ENCODE data around the gene OPTC.

OPTC gene

DNA sequence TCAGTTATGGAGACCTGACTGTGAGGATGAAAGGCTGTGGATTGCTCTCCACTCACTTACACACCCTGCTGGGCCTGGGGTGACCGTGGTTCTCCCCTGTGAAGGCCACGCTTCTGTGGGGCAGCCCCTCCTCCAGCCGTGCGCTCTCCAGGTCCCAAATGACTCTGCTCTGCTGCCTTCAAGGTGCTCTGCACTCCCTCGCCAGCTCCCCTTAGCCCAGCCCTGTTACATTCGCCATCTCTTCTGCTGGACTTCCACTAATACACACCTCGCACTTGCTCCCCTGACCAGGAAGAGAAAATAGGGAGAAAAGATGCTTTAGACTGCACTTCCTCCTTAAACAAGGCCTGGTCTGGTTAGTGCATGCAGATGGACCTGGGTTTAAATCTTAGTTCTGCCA is 24.6 kb downstream of the OPTC start:
- DNase-seq, result no peak

DNA sequence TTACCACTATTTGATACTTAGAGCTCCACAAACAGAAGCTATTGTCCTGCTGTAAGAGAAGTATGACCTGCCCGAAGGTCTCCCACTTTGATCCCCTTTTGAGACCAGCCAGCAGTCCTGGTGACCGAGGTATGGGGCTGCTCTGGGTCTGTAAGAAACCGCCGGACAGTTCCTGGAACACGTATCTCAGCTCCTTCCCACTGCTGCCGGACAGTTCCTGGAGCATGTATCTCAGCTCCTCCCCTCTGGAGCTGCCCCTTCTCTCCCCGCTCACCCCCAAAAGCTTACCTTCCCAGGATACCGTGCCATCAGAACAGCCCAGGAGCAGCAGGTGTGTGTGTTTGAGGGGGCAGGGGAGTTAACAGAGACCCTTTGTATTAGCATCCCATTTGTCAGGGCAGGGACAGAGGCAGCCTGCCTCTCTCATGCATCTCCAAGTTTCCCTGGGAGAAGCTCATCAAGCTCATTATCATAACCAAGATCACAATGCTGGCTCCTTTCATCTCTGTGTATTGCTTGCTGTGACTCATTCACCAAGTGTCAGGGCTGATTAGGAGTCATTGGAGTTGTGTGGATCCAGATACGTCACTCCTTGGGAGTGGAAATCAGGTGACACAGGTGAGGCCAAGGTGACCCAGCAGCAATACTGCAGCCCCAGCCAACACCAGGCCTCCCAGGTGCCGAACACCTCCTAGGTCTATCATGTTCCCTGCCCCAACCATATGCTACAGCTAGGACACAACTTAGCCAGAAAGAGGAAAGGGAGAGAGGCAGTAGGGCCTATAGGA is 25.3 kb downstream of the OPTC start:
- no peak for DNase-seq

DNA sequence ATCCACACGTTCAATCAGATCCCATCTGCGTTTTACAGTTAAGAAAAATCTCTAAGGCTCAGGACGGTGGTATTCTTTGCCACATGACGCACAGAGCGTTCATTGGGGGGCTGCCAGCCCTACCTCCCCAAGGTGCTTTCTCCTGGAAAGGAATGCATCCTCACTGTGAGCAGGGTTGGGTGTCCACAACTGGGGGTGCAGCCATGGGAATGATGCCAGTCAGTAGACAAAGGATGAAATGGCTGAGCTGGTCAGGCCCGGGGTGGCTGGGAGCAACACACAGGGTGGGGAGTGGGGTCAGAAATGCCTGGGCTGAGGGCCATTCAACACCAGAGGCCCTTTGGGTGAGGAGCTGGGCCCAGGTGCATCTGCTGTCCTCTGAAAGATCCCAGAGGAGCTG is 25.9 kb downstream of the OPTC start:
- no peak for DNase-seq

DNA sequence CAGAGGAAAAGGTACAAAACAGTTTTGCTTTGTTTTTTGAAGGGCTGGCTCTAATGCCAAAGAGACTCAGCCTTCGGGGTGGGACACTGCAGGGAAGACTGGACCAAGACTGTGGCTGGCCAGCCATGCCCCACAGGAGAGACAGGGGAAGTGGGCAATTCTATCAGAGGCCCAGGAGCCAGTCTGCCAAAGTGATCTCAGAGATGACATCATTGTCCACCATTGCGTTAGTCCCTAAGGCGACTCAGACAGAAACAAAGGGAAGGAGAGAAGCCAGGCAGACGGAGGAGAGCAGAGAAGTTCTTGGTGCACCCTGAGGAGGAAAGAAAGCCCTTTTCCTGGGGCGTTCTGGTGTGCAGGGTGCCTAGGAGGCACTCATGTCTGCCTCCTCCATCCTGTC is 26.4 kb downstream of the OPTC start:
- no peak for DNase-seq

DNA sequence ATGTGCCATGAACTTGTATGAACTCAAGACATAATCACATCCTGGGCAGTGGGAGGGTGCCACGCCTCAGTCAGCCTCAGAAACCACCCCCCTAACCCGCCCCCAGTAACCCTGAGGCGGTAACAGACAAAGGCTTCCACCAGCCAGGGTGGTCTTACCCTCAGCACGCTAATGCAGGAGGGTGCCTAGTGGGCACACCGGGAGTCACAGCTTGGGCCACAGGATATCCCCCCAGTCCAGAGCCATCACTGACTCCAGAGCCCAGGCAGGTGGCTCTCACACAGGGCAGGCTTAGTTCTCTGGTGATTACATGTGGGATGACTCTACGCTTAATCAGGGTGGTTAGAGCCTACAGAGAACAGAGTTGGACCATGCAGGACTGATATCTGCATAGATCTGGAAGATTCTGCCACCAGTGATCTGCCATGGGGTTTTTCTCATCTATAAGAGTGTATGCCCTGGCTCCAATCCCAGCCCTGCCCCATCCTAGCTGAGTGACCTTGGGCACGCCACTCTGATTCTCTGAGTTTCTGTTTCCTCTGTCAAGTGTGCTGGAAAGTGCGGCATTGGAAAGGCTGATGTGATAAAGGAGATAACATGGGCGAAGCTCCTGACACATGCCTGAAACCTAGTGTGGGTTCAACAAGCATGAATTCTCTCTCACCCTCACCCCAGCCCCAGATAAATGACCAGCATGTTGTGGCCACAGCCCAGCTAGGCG is 27.3 kb downstream of the OPTC start:
- DNase-seq, result no peak

DNA sequence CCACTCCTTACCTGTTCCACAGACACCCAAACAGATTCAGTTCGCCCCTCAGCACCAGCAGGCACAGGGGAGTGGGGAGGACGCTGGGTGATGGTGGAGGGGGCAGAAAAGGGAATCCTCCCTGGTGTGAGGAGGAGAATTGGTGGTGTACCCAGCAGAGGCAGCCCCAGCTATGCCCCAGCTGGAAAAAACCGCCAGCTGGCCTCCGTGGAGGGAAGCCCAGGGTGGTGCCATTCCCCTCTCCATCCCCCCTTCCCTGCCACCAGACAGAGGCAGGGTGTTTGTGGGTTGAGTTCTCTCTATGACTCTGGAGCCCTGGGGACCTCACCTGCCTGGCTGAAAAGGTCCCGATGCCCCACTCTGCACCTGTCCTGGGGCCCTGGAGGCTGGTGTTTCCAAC is 27.9 kb downstream of the OPTC start:
- peak; percentile 30 for DNase-seq

DNA sequence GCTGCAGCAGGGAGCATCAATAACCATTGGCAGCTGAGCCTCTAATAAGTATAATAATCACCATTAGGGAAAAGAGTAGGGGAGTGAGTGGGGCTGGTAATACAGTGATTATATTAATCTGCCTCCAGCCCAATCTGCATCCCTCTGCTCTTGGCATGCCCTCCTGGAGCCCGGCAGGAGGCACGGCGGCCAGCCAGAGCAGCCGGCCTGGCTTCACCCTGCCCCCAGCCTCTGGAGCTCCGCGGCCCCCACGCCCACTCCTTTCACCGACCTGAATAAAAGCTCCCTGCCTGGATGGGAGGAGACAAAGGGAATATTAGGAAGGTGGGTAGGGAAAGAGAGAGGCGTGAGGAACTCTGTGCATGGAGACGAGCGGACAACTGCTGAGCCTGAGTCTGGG is 28.3 kb downstream of the OPTC start:
- peak; percentile 50 for DNase-seq

DNA sequence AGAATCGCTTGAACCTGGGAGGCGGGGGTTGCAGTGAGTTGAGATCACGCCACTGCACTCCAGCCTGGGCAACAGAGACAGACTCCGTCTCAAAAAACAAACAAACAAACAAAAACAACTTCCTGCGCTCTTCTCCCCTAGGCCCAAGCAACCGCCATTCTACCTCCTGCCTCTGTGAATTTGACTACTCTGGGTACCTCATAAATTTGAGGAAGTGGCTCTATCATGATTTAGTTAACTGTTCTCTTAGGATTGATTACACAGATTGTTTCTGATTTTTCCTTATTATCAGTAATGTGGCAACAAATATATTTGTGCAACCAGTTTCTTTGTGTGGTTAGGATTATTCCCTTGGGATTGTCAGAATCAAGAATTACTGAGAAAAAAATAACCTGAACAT is 29.7 kb downstream of the OPTC start:
- no peak for DNase-seq

DNA sequence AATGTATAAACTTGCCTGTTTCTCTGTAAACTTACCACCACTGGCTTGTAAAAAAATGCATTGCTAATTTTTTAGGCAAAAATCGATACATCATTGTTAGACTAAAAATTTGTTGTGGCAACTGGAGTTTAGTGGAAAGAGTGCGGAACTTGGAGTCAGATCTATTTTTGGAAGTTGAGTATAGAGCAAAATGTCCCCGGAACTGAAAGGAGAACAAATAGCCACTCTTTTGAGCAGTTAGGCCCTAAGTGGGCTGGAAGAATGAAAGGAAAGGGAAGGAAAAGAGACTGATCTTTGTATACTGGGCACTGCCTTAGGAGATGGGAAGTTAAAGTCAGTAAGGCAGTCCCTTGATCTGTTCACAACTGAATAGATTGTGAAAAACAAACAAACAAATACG is 30.2 kb downstream of the OPTC start:
- no peak for DNase-seq

DNA sequence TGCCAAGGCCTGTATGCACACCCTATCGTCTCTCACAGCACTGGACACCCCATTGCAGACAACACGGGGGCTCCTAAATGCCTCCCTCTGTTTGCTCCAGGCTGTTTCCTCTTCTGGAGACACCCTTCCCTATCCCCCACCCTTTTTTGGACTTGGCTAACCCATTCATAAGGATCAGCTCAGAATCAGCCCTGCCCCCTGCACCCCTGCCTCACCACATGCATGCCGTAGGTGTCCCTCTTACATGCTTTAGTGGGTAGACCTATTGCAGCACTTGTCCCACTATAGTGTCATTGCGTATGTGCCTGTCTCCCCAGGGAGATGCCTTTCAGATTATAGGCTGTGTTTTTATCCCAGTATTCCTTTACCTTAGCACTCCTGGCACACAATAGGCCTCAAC is 30.9 kb downstream of the OPTC start:
- DNase-seq, result no peak

DNA sequence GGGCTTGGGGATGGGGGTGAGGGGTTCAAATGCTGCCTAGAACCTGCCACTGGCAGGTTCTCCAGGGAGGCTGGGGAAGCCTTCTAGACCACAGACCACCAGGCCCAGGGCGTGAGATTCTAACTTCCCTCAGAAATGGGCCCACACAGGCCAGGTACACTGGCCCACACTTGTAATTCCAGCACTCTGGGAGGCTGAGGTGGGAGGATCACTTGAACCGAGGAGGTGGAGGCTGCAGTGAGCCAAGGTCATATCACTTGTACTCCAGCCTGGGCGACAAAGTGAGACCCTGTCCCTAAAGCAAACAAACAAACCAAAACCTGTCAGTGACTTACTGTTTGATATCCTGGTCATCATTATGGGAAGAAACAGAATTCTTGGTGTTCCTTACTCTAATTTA is 31.7 kb downstream of the OPTC start:
- no peak for DNase-seq

DNA sequence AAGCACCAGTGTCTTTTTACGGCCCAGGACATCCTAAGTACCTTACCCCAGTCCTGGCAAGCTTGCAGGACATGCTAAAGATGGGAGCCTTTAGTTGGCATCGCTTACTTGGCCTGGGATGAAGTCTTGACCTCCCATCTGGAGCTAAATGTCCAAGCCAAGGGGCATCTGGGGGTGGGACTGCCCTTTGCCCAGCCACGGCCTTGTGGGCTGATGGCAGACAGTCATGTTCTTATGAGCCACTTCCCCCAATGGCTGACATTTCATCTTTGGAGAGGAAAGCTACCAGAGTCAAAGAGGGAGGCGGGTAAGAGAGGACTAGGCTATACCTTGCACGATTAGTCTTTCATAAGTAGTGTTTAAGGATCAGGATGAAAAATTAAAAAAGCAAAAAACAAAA is 32.2 kb downstream of the OPTC start:
- no peak for DNase-seq

DNA sequence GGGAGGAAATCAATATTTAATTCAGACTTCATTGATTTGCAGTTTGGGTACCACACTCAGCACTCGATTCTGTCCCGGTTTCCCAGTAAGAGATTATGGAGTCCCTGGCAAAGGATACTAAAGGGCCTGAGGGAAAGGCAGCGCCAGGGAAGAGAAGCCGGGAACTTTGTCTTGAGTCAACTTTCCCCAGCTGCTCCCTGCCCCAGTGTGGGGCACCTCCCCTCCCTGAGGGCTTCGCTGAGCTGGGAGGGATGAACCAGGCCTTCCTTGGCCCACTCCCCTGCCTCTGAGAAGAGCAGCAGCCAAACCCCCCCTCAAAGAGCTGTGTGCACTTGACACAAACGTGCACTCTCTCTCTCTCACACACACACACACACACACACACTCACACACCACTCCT is 32.6 kb downstream of the OPTC start:
- DNase-seq, result no peak

DNA sequence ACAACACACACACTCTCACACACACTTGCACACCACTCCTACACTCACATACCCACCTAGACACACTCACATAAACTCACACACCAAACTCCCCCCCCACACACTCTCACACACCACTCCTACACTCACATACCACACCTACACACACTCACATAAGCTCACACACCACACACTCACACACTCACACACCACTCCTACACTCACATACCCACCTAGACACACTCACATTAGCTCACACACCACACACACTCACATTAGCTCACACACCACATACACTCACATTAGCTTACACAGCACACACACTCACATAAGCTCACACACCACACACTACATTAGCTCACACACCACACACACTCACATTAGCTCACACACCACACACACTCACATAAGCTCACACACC is 33.1 kb downstream of the OPTC start:
- no peak for DNase-seq

DNA sequence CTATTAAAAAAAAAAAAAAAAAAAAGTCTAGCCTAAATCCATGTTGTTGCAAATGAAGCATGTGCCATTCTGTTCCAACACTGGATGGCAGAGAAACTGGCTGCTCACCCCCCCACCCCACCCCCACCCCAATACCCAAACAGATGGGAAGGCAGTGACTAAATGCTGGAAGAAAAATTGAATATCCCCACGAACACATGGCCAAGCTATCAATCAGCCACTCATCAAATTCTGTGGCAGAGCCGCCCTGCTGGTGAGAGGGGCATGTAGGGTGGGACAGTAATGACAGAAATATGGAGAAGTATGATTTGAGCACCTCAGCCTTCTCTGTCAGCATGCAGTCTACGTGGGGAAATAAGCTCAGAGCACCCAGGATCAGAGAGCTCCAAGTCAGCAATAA is 34.1 kb downstream of the OPTC start:
- DNase-seq, result no peak

DNA sequence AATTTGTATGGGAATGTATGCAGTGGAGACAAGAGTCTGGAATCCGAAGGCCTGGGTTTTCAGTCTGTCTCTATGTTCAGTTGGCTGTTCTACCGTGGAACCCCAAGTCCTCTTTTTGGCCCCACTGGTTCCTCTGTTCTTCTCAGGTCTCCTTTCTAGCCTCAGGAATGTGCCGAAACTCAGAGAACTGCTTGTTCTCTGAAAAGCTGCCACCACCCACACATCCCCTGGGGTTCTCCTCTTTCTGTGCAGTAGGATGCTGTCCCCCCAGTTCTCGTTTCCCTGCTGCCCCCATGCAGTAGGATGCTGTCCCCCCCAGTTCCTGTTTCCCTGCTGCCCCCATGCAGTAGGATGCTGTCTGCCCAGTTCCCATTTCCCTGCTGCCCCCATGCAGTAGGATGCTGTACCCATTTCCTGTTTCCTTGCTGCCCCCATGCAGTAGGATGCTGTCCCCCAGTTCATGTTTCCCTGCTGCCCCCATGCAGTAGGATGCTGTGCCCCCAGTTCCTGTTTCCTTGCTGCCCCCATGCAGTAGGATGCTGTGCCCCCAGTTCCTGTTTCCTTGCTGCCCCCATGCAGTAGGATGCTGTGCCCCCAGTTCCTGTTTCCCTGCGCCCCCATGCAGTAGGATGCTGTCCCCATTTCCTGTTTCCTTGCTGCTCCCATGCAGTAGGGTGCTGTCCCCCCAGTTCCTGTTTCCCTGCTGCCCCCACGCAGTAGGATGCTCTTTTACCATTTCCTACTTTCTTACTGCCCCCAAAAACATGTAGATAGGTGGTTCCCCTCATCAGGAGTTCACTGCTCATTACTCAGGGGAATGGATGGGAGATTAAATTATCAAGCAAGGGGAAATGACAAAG is 35.3 kb downstream of the OPTC start:
- no peak for DNase-seq

DNA sequence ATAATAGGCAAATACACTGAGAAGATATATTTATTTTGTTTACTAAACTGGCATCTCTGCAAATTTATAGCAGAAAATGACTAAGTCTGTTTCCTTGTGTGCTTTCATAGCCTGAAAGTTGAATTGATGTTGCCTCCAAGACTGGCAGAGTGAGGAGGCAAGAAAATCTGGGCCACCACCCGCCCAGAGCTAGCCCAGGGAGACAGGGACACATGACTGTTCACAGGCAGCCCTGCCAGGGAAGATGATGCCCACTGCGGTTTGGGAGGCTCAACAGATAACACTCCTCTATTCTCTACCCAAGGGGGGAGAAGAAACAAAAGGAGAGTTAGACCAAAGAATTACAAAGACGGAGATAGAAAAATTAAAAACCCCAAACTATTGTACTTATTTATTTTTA is 37.1 kb downstream of the OPTC start:
- DNase-seq, result no peak

DNA sequence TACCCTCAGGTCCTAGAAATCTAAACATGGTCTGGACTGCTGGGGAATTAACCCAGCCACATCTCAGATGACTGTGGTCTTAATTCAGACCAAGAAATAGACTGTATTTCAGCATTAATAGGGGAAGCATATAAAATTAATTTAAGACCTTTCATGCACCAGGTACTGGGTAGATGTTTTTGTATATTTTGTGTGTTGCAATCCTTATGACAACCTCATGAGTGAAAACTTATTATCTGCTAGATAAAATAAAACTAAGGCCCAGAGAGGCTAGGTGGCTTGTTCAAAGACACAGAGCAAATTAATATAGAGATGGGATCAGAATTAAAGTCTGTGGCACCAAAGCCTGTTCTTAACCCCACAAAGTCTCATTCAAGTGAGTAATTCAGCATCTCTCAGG is 40.1 kb downstream of the OPTC start:
- DNase-seq, result no peak

DNA sequence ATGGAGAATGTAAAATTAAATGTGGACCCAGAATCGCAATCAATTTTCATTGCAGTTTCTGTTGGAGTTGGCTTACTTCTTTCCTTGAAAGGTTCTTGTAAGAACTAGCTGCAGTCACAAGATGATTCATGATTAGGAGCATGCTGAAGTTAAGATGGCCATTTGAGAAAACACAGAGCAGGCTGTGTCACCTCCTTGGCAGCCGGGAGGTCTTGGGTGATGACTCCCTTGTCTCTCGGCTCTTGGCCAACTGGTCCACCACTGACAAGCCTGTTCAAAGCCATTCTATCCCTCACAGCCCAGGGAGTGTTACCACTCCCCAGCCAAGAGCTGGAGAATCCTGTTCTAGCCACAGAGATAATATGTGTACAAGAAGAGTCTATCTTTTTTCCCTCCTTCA is 40.6 kb downstream of the OPTC start:
- DNase-seq, result no peak

DNA sequence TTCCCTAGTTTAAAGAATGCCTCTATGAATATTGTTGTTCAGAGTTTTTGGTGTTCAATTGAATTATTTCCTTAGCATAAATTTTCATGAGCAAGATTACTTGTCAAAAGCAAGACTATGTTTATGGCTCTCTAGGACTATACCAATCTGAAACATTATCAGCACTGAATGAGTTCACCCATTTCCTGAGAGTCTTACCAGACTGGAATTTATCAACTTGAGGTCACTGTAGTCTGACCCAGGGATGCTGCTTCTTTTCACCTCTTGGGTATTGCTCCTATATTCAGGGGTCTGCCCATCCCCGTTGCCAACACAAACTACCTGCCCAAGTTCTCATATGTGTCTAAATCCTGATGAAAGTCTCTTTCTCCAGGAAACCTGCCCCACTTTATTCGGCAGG is 42.6 kb downstream of the OPTC start:
- no peak for DNase-seq

DNA sequence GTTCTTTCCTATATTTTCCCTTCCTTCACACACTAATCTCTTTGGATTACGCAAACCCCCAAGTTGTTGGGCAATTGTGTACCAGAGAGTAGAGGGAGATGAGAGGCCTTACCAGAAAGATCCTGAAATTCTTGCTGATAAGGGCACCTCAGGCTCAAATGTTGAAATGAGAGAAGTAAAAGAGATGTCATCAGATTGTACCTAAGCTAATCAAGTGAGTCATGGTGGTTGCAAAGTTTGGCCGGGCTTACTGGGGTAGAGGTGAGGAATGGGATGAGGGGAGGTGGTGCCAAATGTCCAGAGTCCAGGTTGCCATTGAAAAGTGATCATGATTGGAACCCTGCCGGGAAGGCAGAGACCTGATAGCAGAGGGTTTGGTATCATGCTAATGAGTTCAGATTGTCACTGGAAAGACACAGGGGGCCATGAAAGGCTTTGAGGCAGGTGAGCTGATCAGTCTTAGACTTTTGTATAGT is 43.1 kb downstream of the OPTC start:
- no peak for DNase-seq

DNA sequence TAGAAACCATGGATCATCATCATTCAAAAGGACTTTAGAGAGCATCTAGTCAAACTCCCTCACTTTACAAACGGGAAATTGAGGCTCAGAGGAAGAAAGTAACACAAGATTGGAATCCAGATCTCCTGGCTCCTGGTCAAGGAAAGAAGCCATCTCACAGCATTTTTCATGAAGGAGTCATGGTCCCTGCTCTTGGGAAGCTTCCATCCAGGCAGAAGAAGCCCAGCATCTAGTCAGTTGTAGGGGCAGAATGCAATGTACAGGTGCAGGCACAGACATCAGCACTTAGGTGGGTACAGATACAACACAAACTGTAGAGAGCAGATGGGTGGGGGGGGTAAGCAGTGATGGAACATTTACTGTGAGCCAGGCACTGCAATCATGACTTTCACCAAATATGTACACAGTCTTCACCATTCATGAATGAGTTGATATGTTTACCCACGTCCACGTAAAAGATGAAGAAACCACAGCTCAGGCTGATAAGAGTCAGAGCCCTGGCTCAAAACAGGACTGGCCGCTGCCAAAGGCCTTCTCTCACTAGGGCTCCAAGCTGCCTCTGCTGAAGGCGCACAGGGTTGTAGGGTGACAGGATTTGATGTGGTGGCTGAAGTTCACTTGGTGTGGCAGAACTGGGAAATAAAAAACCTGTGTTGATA is 44.0 kb downstream of the OPTC start:
- DNase-seq, result no peak

DNA sequence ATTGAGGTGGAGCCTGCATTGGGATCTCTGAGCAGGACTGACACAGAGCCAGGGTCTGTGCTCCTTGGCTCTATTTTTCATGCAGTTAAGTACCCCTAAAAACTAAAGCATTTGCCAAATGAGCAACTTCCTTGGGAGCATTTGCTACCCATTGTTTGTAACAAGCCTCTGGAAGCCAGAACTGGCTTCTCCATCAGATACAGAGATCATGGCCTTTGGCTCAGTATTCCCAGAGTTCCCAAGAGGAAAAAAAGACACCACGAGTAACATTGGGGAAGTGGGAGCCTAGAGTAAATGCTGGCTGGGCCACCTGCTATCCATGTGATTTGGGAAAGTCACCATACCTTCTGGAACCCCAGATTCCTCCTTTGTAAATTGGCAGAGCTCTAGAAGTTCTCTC is 44.8 kb downstream of the OPTC start:
- no peak for DNase-seq
